Measurements from ENCODE around the gene TWIST2.

- no peak for TF ChIP-seq EZH2 (IDR thresholded peaks at IDR 0.05; ENCODE audit: borderline replicate concordance, low read depth, low read length, poor library complexity, severe bottlenecking)
- TF ChIP-seq CTCF (conservative IDR thresholded peaks at IDR 0.05; ENCODE audit: low read depth, low read length): no peak
Observed at GRCh38 chr2:238818561-238818960, 29.3 kb upstream of the TWIST2 start.
